GM18499 (cell line): ENCODE data around the gene KCNQ1.

Experiments used
- ATAC-seq: cut with Tn5 transposase; IDR thresholded peaks from one replicate; pipeline ENCODE4 v1.9.1; 2021; ENCODE audit warnings: moderate number of reproducible peaks; ENCODE audit not compliant: insufficient read depth, unreplicated experiment

KCNQ1 gene

GRCh38 chr11:2444821-2445745 lies at the start of gene KCNQ1:
Gene KCNQ1 (plus strand): TSS chr11:2445008. CDS start chr11:2445099, 91 bp downstream.
- ATAC-seq = no peak

GRCh38 chr11:2395211-2395730 lies 49.5 kb upstream of the KCNQ1 start:
- ATAC-seq = no peak

GRCh38 chr11:2395856-2396255 lies 49.0 kb upstream of the KCNQ1 start:
- no peak for ATAC-seq

GRCh38 chr11:2396471-2396870 lies 48.3 kb upstream of the KCNQ1 start:
- ATAC-seq = no peak

GRCh38 chr11:2397005-2397404 lies 47.8 kb upstream of the KCNQ1 start:
- ATAC-seq = no peak

GRCh38 chr11:2398664-2399355 lies 46.0 kb upstream of the KCNQ1 start:
- ATAC-seq = no peak

- ATAC-seq = peak; percentile 4
Measured at GRCh38 chr11:2399488-2400068, 45.2 kb upstream of the KCNQ1 start.

- peak; percentile 66 for ATAC-seq
Measured at GRCh38 chr11:2400069-2400761, 44.6 kb upstream of the KCNQ1 start, which contains the start of gene TSSC4. Gene TSSC4 (plus strand): TSS chr11:2400750. CDS start chr11:2402634, 1,884 bp downstream.

- ATAC-seq = no peak
Measured at GRCh38 chr11:2400762-2401435, 43.9 kb upstream of the KCNQ1 start.

GRCh38 chr11:2401436-2401984 lies 43.3 kb upstream of the KCNQ1 start:
- no peak for ATAC-seq

GRCh38 chr11:2402106-2402505 lies 42.7 kb upstream of the KCNQ1 start:
- ATAC-seq = no peak

GRCh38 chr11:2402890-2403645 lies 41.7 kb upstream of the KCNQ1 start:
- no peak for ATAC-seq

GRCh38 chr11:2404735-2405196 lies 40.0 kb upstream of the KCNQ1 start:
- no peak for ATAC-seq

GRCh38 chr11:2406451-2406850 lies 38.4 kb upstream of the KCNQ1 start:
- ATAC-seq = no peak

GRCh38 chr11:2406878-2407410 lies 37.9 kb upstream of the KCNQ1 start:
- no peak for ATAC-seq

- ATAC-seq = no peak
Measured at GRCh38 chr11:2408671-2409070, 36.1 kb upstream of the KCNQ1 start.

GRCh38 chr11:2409126-2409525 lies 35.7 kb upstream of the KCNQ1 start:
- no peak for ATAC-seq
